Stimulated activated naive B cell treated with anti-CD40 and anti-IgM and Interleukin-4, amounts not matched to agents 10 μg/mL and 1 μg/mL and 100 μg/mL, for 72 hours (primary cell): ENCODE data around the gene DSCAML1.

Experiments used
- ATAC-seq, 2 donors: fragments of 150-1000 bp; cut with Tn5 transposase; replicated peaks; 2 replicates each; pipeline ENCODE4 v1.10.0; 2021; ENCODE audit warnings: moderate library complexity in 1 of 2
- DNase-seq: peaks from one replicate; pipeline ENCODE4 v3.0.0; 2021
- H3K27ac Mint-ChIP-seq: one replicate; pipeline ENCODE4 v1.8.0; 2022; ENCODE audit warnings: mild to moderate bottlenecking, mixed read lengths
- H3K27me3 Mint-ChIP-seq, 2 donors: one replicate each; pipeline ENCODE4 v1.8.0; 2022; ENCODE audit warnings: mixed read lengths in 2 of 2
- H3K36me3 Mint-ChIP-seq, 2 donors: one replicate each; pipeline ENCODE4 v1.8.0; 2022; ENCODE audit warnings: mixed read lengths in 2 of 2, mild to moderate bottlenecking in 1 of 2
- H3K4me1 Mint-ChIP-seq, 2 donors: one replicate each; pipeline ENCODE4 v1.8.0; 2022; ENCODE audit warnings: mixed read lengths in 2 of 2, mild to moderate bottlenecking in 1 of 2
- H3K4me3 Mint-ChIP-seq, 2 donors: one replicate each; pipeline ENCODE4 v1.8.0; 2022; ENCODE audit warnings: mild to moderate bottlenecking in 2 of 2, mixed read lengths in 2 of 2, moderate library complexity in 1 of 2
- H3K9me3 Mint-ChIP-seq, 2 donors: one replicate each; pipeline ENCODE4 v1.8.0; 2022; ENCODE audit warnings: mixed read lengths in 2 of 2, mild to moderate bottlenecking in 1 of 2

Gene DSCAML1

GRCh38 chr11:117484156-117484555, 312.9 kb downstream of the DSCAML1 start:
- ATAC-seq (no peak), DNase-seq (no peak)
- no peak overlapping the region for H3K4me3 Mint-ChIP-seq
- peaks cover 0 to 7% of the 10 kb centered on the region in 2 donors for H3K36me3 Mint-ChIP-seq
- no peak overlapping the region for H3K27ac Mint-ChIP-seq
- H3K4me1 Mint-ChIP-seq: peaks cover 2 to 4% of the 10 kb centered on the region in 2 donors
- H3K9me3 Mint-ChIP-seq: peaks cover 0 to 6% of the 10 kb centered on the region in 2 donors
- peaks cover 6 to 13% of the 10 kb centered on the region in 2 donors for H3K27me3 Mint-ChIP-seq

GRCh38 chr11:117483372-117483771, 313.6 kb downstream of the DSCAML1 start:
- no peak overlapping the region for H3K27ac Mint-ChIP-seq
- peaks cover 2 to 4% of the 10 kb centered on the region in 2 donors for H3K4me1 Mint-ChIP-seq
- H3K4me3 Mint-ChIP-seq: no peak overlapping the region
- H3K9me3 Mint-ChIP-seq: peaks cover 0 to 6% of the 10 kb centered on the region in 2 donors
- DNase-seq (no peak), ATAC-seq (no peak)
- peaks cover 9 to 19% of the 10 kb centered on the region in 2 donors for H3K27me3 Mint-ChIP-seq
- H3K36me3 Mint-ChIP-seq: peaks cover 0 to 7% of the 10 kb centered on the region in 2 donors

GRCh38 chr11:117482881-117483280, 314.1 kb downstream of the DSCAML1 start:
- Mint-ChIP-seq H3K27ac (no peak overlapping the region), H3K27me3 (peaks cover 10 to 21% of the 10 kb centered on the region in 2 donors)

GRCh38 chr11:117481885-117482284, 315.1 kb downstream of the DSCAML1 start:
- Mint-ChIP-seq H3K4me1 (no peaks in the 10 kb centered on the region), H3K9me3 (peaks cover 0 to 6% of the 10 kb centered on the region in 2 donors), H3K36me3 (peaks cover 0 to 7% of the 10 kb centered on the region in 2 donors), H3K27ac (no peak overlapping the region), H3K4me3 (no peak overlapping the region), H3K27me3 (peaks cover 10 to 21% of the 10 kb centered on the region in 2 donors)
- ATAC-seq (no peak), DNase-seq (no peak)

More at GRCh38 chr11:117482881-117483280, 314.1 kb downstream of the DSCAML1 start:
- H3K4me1 Mint-ChIP-seq: no peaks in the 10 kb centered on the region
- H3K9me3 Mint-ChIP-seq: peaks cover 0 to 6% of the 10 kb centered on the region in 2 donors
- H3K4me3 Mint-ChIP-seq: no peak overlapping the region
- ATAC-seq (no peak), DNase-seq (no peak)
- H3K36me3 Mint-ChIP-seq: peaks cover 0 to 7% of the 10 kb centered on the region in 2 donors

GRCh38 chr11:117481036-117481435, 316.0 kb downstream of the DSCAML1 start:
- Mint-ChIP-seq H3K27me3 (peaks cover 6 to 27% of the 10 kb centered on the region in 2 donors), H3K36me3 (peaks cover 0 to 8% of the 10 kb centered on the region in 2 donors)

GRCh38 chr11:117480221-117480620, 316.8 kb downstream of the DSCAML1 start:
- DNase-seq (no peak), ATAC-seq (no peak)
- no peak overlapping the region for H3K27ac Mint-ChIP-seq
- no peaks in the 10 kb centered on the region for H3K9me3 Mint-ChIP-seq
- H3K4me3 Mint-ChIP-seq: no peak overlapping the region
- H3K4me1 Mint-ChIP-seq: no peaks in the 10 kb centered on the region
- H3K27me3 Mint-ChIP-seq: peaks cover 4 to 28% of the 10 kb centered on the region in 2 donors
- peaks cover 0 to 5% of the 10 kb centered on the region in 2 donors for H3K36me3 Mint-ChIP-seq

More at GRCh38 chr11:117481036-117481435, 316.0 kb downstream of the DSCAML1 start:
- Mint-ChIP-seq H3K9me3 (peaks cover 0 to 3% of the 10 kb centered on the region in 2 donors), H3K4me3 (no peak overlapping the region), H3K4me1 (no peaks in the 10 kb centered on the region), H3K27ac (no peak overlapping the region)
- DNase-seq (no peak), ATAC-seq (no peak)

- peaks cover 8 to 32% of the 10 kb centered on the region in 2 donors for H3K27me3 Mint-ChIP-seq
Measured at GRCh38 chr11:117479372-117479771, 317.6 kb downstream of the DSCAML1 start.

GRCh38 chr11:117478926-117479325, 318.1 kb downstream of the DSCAML1 start:
- no peak overlapping the region for H3K27ac Mint-ChIP-seq
- DNase-seq (no peak), ATAC-seq (no peak)
- peaks cover 0 to 5% of the 10 kb centered on the region in 2 donors for H3K36me3 Mint-ChIP-seq
- no peaks in the 10 kb centered on the region for H3K9me3 Mint-ChIP-seq
- no peaks in the 10 kb centered on the region for H3K4me1 Mint-ChIP-seq
- H3K27me3 Mint-ChIP-seq: peaks cover 8 to 32% of the 10 kb centered on the region in 2 donors
- H3K4me3 Mint-ChIP-seq: no peak overlapping the region

More at GRCh38 chr11:117479372-117479771, 317.6 kb downstream of the DSCAML1 start:
- DNase-seq: no peak
- no peak for ATAC-seq
- H3K4me1 Mint-ChIP-seq: no peaks in the 10 kb centered on the region
- no peak overlapping the region for H3K4me3 Mint-ChIP-seq
- H3K27ac Mint-ChIP-seq: no peak overlapping the region
- no peaks in the 10 kb centered on the region for H3K9me3 Mint-ChIP-seq
- H3K36me3 Mint-ChIP-seq: peaks cover 0 to 5% of the 10 kb centered on the region in 2 donors

GRCh38 chr11:117478126-117478860, 318.7 kb downstream of the DSCAML1 start:
- DNase-seq: no peak
- no peak overlapping the region for H3K4me3 Mint-ChIP-seq

GRCh38 chr11:117477721-117478120, 319.3 kb downstream of the DSCAML1 start:
- no peaks in the 10 kb centered on the region for H3K4me1 Mint-ChIP-seq
- ATAC-seq: no peak
- no peak overlapping the region for H3K4me3 Mint-ChIP-seq
- peaks cover 8 to 24% of the 10 kb centered on the region in 2 donors for H3K27me3 Mint-ChIP-seq
- no peak overlapping the region for H3K27ac Mint-ChIP-seq
- no peaks in the 10 kb centered on the region for H3K9me3 Mint-ChIP-seq
- peaks cover 0 to 5% of the 10 kb centered on the region in 2 donors for H3K36me3 Mint-ChIP-seq
- no peak for DNase-seq

More at GRCh38 chr11:117478126-117478860, 318.7 kb downstream of the DSCAML1 start:
- H3K4me1 Mint-ChIP-seq: no peaks in the 10 kb centered on the region
- H3K36me3 Mint-ChIP-seq: peaks cover 0 to 5% of the 10 kb centered on the region in 2 donors
- peaks cover 8 to 29% of the 10 kb centered on the region in 2 donors for H3K27me3 Mint-ChIP-seq
- H3K9me3 Mint-ChIP-seq: no peaks in the 10 kb centered on the region
- ATAC-seq: no peak
- H3K27ac Mint-ChIP-seq: no peak overlapping the region

GRCh38 chr11:117476531-117477142, 320.4 kb downstream of the DSCAML1 start:
- no peak overlapping the region for H3K4me3 Mint-ChIP-seq
- no peak for ATAC-seq
- no peak for DNase-seq
- H3K36me3 Mint-ChIP-seq: peaks cover 0 to 5% of the 10 kb centered on the region in 2 donors
- no peak overlapping the region for H3K27ac Mint-ChIP-seq
- H3K27me3 Mint-ChIP-seq: peaks cover 8 to 24% of the 10 kb centered on the region in 2 donors
- no peaks in the 10 kb centered on the region for H3K9me3 Mint-ChIP-seq
- no peaks in the 10 kb centered on the region for H3K4me1 Mint-ChIP-seq

GRCh38 chr11:117475716-117476530, 321.1 kb downstream of the DSCAML1 start:
- no peaks in the 10 kb centered on the region for H3K9me3 Mint-ChIP-seq
- no peak for ATAC-seq
- no peak overlapping the region for H3K4me3 Mint-ChIP-seq
- H3K36me3 Mint-ChIP-seq: peaks cover 0 to 5% of the 10 kb centered on the region in 2 donors
- no peaks in the 10 kb centered on the region for H3K4me1 Mint-ChIP-seq
- H3K27me3 Mint-ChIP-seq: peaks cover 8 to 19% of the 10 kb centered on the region in 2 donors
- DNase-seq: no peak
- no peak overlapping the region for H3K27ac Mint-ChIP-seq

- H3K27ac Mint-ChIP-seq: no peak overlapping the region
- no peaks in the 10 kb centered on the region for H3K9me3 Mint-ChIP-seq
- DNase-seq: no peak
- H3K4me3 Mint-ChIP-seq: no peak overlapping the region
- H3K4me1 Mint-ChIP-seq: no peaks in the 10 kb centered on the region
- ATAC-seq: no peak
- peaks cover 0 to 5% of the 10 kb centered on the region in 2 donors for H3K36me3 Mint-ChIP-seq
- peaks cover 10 to 16% of the 10 kb centered on the region in 2 donors for H3K27me3 Mint-ChIP-seq
Measured at GRCh38 chr11:117473481-117474091, 323.4 kb downstream of the DSCAML1 start.

- Mint-ChIP-seq H3K27ac (no peak overlapping the region), H3K9me3 (no peaks in the 10 kb centered on the region), H3K36me3 (peaks cover 0 to 5% of the 10 kb centered on the region in 2 donors), H3K4me1 (no peaks in the 10 kb centered on the region), H3K4me3 (no peak overlapping the region), H3K27me3 (peaks cover 7 to 12% of the 10 kb centered on the region in 2 donors)
- ATAC-seq (no peak), DNase-seq (no peak)
Measured at GRCh38 chr11:117471776-117472175, 325.2 kb downstream of the DSCAML1 start.
